GM12864 (cell line): ENCODE measurements around the gene WNT6.

Experiments used
- DNase-seq: peaks from one replicate; pipeline ENCODE4 v3.0.0-alpha.2; 2011; ENCODE audit warnings: low read depth
- H3K4me3 ChIP-seq: 2 replicates; pipeline ENCODE4 v1.5.1; 2011; ENCODE audit warnings: mild to moderate bottlenecking, low read depth, low read length, control low read depth
- CTCF ChIP-seq: IDR thresholded peaks from 2 replicates; pipeline ENCODE4 v1.5.1; 2011; ENCODE audit warnings: low read depth, mild to moderate bottlenecking, moderate library complexity, low read length, control low read depth, inconsistent platforms; ENCODE audit errors: missing control alignments

Gene WNT6

GRCh38 chr2:218859556-218859987 is at the start of gene WNT6:
TSS of gene WNT6 (plus strand) at chr2:218859805. CDS start at chr2:218860038, 233 bp downstream.
- DNase-seq: no peak
- no peak within 1 kb of the TSS for H3K4me3 ChIP-seq
- no peak for TF ChIP-seq CTCF

GRCh38 chr2:218810256-218810655 is 49.3 kb upstream of the WNT6 start:
- no peak for TF ChIP-seq CTCF
- no peak for DNase-seq
- H3K4me3 ChIP-seq: no peak overlapping the region

- no peak overlapping the region for H3K4me3 ChIP-seq
- DNase-seq: no peak
- no peak for TF ChIP-seq CTCF
Observed at GRCh38 chr2:218811382-218811781, 48.2 kb upstream of the WNT6 start.

GRCh38 chr2:218812096-218812815 is 47.3 kb upstream of the WNT6 start:
- no peak for TF ChIP-seq CTCF
- DNase-seq: no peak
- H3K4me3 ChIP-seq: no peak overlapping the region

- no peak for DNase-seq
- H3K4me3 ChIP-seq: no peak overlapping the region
- no peak for TF ChIP-seq CTCF
Observed at GRCh38 chr2:218812861-218813260, 46.7 kb upstream of the WNT6 start.

GRCh38 chr2:218813771-218814460 is 45.7 kb upstream of the WNT6 start:
- H3K4me3 ChIP-seq: no peak overlapping the region
- no peak for TF ChIP-seq CTCF
- no peak for DNase-seq
